ENCODE results near the gene TACSTD2.

DNA sequence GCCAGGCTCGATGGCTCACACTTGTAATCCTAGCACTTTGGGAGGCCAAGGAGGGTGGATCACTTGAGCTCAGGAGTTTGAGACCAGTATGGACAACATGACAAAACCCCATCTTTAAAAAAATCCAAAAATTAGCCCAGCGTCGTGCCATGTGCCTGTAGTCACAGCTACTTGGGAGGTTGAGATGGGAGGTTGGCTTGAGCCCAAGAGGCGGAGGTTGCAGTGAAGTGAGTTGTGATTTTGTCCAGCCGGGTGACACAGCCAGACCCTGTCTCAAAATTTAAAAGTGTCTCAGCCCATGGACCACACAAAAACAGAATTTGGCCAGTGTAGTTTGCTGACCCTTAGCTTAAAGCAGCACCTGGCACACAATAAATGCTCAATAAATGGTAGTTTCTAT, 11.3 kb upstream of the TACSTD2 start:
- TF ChIP-seq POLR2AphosphoS5 (IDR thresholded peaks at IDR 0.05; ENCODE audit: low read depth, low read length) (no peak), ZFX (IDR thresholded peaks at IDR 0.05) (no peak), EGR1 (IDR thresholded peaks at IDR 0.05; ENCODE audit: low read depth) (no peak), RAD21 (IDR thresholded peaks at IDR 0.05; ENCODE audit: low read depth) (no peak)
- TF ChIP-seq, protein P1, sequence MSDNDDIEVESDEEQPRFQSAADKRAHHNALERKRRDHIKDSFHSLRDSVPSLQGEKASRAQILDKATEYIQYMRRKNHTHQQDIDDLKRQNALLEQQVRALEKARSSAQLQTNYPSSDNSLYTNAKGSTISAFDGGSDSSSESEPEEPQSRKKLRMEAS (IDR thresholded peaks at IDR 0.05): no peak
- TF ChIP-seq, protein P2, sequence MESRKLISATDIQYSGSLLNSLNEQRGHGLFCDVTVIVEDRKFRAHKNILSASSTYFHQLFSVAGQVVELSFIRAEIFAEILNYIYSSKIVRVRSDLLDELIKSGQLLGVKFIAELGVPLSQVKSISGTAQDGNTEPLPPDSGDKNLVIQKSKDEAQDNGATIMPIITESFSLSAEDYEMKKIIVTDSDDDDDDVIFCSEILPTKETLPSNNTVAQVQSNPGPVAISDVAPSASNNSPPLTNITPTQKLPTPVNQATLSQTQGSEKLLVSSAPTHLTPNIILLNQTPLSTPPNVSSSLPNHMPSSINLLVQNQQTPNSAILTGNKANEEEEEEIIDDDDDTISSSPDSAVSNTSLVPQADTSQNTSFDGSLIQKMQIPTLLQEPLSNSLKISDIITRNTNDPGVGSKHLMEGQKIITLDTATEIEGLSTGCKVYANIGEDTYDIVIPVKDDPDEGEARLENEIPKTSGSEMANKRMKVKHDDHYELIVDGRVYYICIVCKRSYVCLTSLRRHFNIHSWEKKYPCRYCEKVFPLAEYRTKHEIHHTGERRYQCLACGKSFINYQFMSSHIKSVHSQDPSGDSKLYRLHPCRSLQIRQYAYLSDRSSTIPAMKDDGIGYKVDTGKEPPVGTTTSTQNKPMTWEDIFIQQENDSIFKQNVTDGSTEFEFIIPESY (IDR thresholded peaks at IDR 0.05; ENCODE audit: extremely low read depth, insufficient replicate concordance, low read length): no peak
- TF ChIP-seq, protein P3, sequence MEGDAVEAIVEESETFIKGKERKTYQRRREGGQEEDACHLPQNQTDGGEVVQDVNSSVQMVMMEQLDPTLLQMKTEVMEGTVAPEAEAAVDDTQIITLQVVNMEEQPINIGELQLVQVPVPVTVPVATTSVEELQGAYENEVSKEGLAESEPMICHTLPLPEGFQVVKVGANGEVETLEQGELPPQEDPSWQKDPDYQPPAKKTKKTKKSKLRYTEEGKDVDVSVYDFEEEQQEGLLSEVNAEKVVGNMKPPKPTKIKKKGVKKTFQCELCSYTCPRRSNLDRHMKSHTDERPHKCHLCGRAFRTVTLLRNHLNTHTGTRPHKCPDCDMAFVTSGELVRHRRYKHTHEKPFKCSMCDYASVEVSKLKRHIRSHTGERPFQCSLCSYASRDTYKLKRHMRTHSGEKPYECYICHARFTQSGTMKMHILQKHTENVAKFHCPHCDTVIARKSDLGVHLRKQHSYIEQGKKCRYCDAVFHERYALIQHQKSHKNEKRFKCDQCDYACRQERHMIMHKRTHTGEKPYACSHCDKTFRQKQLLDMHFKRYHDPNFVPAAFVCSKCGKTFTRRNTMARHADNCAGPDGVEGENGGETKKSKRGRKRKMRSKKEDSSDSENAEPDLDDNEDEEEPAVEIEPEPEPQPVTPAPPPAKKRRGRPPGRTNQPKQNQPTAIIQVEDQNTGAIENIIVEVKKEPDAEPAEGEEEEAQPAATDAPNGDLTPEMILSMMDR (IDR thresholded peaks at IDR 0.05 in 2 of 3, conservative IDR thresholded peaks at IDR 0.05 in 1 of 3; ENCODE audit: borderline replicate concordance in 1 of 3, insufficient read depth in 1 of 3, low read depth in 2 of 3, low read length in 2 of 3): no peak
